ENCODE measurements around the gene SMIM5.
A peak's percentile ranks its signal among the peaks of the same experiment; 100 is the strongest.

Gene SMIM5

GRCh38 chr17:75667825-75668224, 34.6 kb downstream of the SMIM5 start:
- TF ChIP-seq CTCF (IDR thresholded peaks at IDR 0.05): no peak
- Histone ChIP-seq H3K9ac (no peak overlapping the region), H3K9me3 (ENCODE audit: control insufficient read depth, low read length) (no peaks in the 10 kb centered on the region), H3K4me3 (ENCODE audit: low read depth, low read length) (peak overlapping the region; percentile 84), H3K79me2 (peaks cover 35% of the 10 kb centered on the region), H2AFZ (peak overlapping the region; percentile 95), H3K4me1 (peaks cover 11% of the 10 kb centered on the region), H3K27me3 (ENCODE audit: control insufficient read depth, insufficient read depth, low read length) (no peaks in the 10 kb centered on the region), H3K4me2 (ENCODE audit: low read length) (peak overlapping the region; percentile 75), H3K27ac (peak overlapping the region; percentile 85), H3K36me3 (ENCODE audit: control insufficient read depth, insufficient read depth, low read length) (no peaks in the 10 kb centered on the region)

DNA sequence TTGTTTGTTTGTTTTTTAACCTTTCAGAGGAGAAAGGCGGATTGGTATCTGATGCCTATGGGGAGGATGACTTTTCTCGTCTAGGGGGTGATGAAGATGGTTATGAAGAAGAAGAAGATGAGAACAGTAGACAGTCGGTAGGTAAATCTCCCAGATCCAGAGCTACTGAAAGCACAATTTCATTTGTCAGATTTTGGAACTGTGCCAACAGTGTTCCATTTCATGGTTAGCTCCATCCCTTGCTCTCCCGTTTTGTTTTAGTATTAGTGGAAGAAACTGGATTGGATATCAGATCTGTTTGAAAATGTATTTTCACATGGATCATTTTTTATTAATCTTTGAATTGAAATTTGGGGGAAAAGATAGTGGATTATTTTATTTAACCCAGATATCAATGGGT, 35.3 kb downstream of the SMIM5 start:
- Histone ChIP-seq H3K36me3 (ENCODE audit: control insufficient read depth, insufficient read depth, low read length) (no peaks in the 10 kb centered on the region), H3K27me3 (ENCODE audit: control insufficient read depth, insufficient read depth, low read length) (no peaks in the 10 kb centered on the region), H3K4me3 (ENCODE audit: low read depth, low read length) (no peak overlapping the region), H3K4me2 (ENCODE audit: low read length) (no peak overlapping the region), H3K9me3 (ENCODE audit: control insufficient read depth, low read length) (no peaks in the 10 kb centered on the region), H2AFZ (no peak overlapping the region), H3K27ac (no peak overlapping the region), H3K4me1 (peaks cover 11% of the 10 kb centered on the region), H3K79me2 (peaks cover 35% of the 10 kb centered on the region), H3K9ac (no peak overlapping the region)
- no peak for TF ChIP-seq CTCF (IDR thresholded peaks at IDR 0.05)

DNA sequence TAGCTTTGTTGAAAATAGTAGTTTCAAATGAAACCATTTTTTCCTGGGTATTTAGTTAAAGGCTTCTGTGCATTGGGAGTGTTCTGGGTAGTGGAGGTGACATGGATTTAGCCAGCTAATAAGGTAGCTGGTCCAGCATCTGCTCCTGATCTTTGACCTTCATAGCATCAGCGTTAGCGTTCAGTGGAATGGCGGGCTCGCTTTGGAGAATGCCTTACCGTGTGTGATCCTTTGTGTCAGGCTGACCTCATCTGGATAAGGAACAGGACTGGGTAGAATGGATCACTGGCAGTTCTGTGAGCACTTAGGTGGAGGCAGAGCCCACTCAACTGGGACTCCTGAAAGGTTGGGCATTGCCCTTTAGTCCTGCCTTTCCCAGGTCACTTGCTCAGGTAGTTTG, 37.6 kb downstream of the SMIM5 start:
- Histone ChIP-seq H3K36me3 (ENCODE audit: control insufficient read depth, insufficient read depth, low read length) (no peaks in the 10 kb centered on the region), H3K4me3 (ENCODE audit: low read depth, low read length) (no peak overlapping the region), H3K4me1 (peaks cover 16% of the 10 kb centered on the region), H3K9me3 (ENCODE audit: control insufficient read depth, low read length) (no peaks in the 10 kb centered on the region), H3K27me3 (ENCODE audit: control insufficient read depth, insufficient read depth, low read length) (no peaks in the 10 kb centered on the region), H3K4me2 (ENCODE audit: low read length) (no peak overlapping the region), H3K79me2 (peaks cover 35% of the 10 kb centered on the region), H2AFZ (no peak overlapping the region), H3K9ac (no peak overlapping the region), H3K27ac (no peak overlapping the region)
- TF ChIP-seq CTCF (IDR thresholded peaks at IDR 0.05): no peak

DNA sequence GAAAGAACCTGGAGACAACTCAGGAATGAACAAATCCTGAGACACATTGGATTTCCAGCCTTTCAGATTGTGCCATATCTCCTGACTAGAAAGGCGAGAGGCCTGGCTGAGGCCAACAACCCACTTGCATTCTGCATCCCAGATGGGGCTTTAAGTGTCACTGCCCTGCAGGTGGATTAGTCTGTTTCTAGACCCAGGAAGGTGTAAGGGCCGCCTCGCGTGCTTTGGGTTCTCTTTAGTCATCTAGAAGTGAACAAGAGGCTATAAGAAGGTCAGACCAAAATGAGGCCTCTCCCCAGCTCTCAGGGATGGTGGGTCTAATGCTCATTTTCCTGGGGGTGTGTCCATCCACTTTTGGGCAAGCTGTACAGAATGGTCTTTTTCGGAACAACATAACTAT, 38.8 kb downstream of the SMIM5 start:
- Histone ChIP-seq H3K4me1 (peaks cover 14% of the 10 kb centered on the region), H3K9me3 (ENCODE audit: control insufficient read depth, low read length) (no peaks in the 10 kb centered on the region), H3K79me2 (peaks cover 29% of the 10 kb centered on the region), H3K4me3 (ENCODE audit: low read depth, low read length) (no peak overlapping the region), H3K27ac (no peak overlapping the region), H3K36me3 (ENCODE audit: control insufficient read depth, insufficient read depth, low read length) (no peaks in the 10 kb centered on the region), H3K27me3 (ENCODE audit: control insufficient read depth, insufficient read depth, low read length) (no peaks in the 10 kb centered on the region), H3K4me2 (ENCODE audit: low read length) (no peak overlapping the region), H3K9ac (no peak overlapping the region), H2AFZ (no peak overlapping the region)
- no peak for TF ChIP-seq CTCF (IDR thresholded peaks at IDR 0.05)

DNA sequence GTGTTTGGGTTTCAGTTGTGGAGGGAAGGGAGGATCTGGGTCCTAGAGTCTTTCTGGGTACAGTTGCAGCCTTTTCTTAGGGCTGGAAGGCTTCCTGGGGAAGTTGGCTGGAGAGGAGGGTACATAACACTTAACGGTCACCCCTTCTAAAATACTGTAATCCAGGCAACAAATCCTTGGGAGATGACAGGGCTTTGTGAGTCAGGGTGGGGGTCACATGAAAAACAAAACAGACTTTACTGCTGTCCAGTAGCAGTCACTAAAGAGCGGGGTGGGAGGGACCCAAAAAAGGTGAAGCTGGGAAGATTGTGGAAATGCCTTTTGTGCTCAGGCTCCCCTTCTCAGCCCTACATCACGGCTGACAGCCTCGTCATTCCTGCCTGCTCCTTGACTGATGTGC, 40.3 kb downstream of the SMIM5 start:
- H3K9me3 ChIP-seq (ENCODE audit: control insufficient read depth, low read length): no peaks in the 10 kb centered on the region
- H3K4me1 ChIP-seq: peaks cover 6% of the 10 kb centered on the region
- no peak overlapping the region for H3K27ac ChIP-seq
- H3K79me2 ChIP-seq: peaks cover 20% of the 10 kb centered on the region
- no peaks in the 10 kb centered on the region for H3K36me3 ChIP-seq (ENCODE audit: control insufficient read depth, insufficient read depth, low read length)
- H3K27me3 ChIP-seq (ENCODE audit: control insufficient read depth, insufficient read depth, low read length): no peaks in the 10 kb centered on the region
- no peak for TF ChIP-seq CTCF (IDR thresholded peaks at IDR 0.05)
- no peak overlapping the region for H3K4me3 ChIP-seq (ENCODE audit: low read depth, low read length)
- no peak overlapping the region for H2AFZ ChIP-seq
- H3K4me2 ChIP-seq (ENCODE audit: low read length): no peak overlapping the region
- H3K9ac ChIP-seq: no peak overlapping the region

All from parathyroid adenoma (tissue), 2 donors.